DND-41 (cell line): Measurements from ENCODE around the gene SLC26A2.

Source experiments
- EZH2 ChIP-seq: IDR thresholded peaks from 3 replicates; pipeline ENCODE4 v1.6.1; 2012; ENCODE audit warnings: borderline replicate concordance, low read depth, mild to moderate bottlenecking, moderate library complexity, low read length, inconsistent platforms; ENCODE audit not compliant: severe bottlenecking
- TF ChIP-seq, protein P1 (sequence below): IDR thresholded peaks from 2 replicates; pipeline ENCODE4 v1.5.1; 2012; ENCODE audit warnings: borderline replicate concordance, low read length, moderate library complexity, mild to moderate bottlenecking; ENCODE audit not compliant: poor library complexity, severe bottlenecking; ENCODE audit errors: extremely low read depth

DNA sequence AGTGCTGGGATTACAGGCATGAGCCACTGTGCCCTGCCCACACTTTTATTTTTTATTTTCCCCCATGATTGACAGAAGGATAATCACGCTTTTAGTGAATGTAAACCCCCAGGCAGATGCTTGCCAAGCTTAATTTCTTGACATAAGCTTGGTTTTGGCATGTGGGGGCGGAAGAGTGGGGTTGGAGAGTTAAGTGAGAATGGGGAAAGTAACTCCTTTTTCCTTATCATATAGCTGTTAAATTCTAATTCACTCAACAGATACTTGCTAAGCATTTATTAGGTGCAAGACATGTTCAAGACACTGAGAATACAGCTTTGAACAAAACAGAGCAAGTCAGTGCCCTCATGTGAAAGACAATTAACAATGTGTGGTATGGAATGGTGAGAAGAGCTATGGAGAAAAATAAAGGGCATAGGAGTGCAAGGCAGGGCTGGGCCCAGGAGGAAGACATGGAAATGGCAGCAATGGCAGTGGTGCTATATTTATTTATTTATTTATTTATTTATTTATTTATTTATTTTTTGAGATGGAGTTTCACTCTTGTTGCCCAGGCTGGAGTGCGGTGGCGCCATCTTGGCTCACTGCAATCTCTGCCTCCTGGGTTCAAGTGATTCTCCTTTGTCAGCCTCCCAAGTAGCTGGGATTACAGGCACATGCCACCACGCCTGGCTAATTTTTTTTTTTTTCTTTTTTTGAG lies 2.2 kb downstream of the SLC26A2 start:
- TF ChIP-seq, protein P1, sequence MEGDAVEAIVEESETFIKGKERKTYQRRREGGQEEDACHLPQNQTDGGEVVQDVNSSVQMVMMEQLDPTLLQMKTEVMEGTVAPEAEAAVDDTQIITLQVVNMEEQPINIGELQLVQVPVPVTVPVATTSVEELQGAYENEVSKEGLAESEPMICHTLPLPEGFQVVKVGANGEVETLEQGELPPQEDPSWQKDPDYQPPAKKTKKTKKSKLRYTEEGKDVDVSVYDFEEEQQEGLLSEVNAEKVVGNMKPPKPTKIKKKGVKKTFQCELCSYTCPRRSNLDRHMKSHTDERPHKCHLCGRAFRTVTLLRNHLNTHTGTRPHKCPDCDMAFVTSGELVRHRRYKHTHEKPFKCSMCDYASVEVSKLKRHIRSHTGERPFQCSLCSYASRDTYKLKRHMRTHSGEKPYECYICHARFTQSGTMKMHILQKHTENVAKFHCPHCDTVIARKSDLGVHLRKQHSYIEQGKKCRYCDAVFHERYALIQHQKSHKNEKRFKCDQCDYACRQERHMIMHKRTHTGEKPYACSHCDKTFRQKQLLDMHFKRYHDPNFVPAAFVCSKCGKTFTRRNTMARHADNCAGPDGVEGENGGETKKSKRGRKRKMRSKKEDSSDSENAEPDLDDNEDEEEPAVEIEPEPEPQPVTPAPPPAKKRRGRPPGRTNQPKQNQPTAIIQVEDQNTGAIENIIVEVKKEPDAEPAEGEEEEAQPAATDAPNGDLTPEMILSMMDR: no peak
- no peak for TF ChIP-seq EZH2
